Dedifferentiated amniotic fluid mesenchymal stem cell (primary cell): ENCODE data around the gene EYS.

Source experiments
- DNase-seq: peaks from one replicate; pipeline ENCODE4 v3.0.0-alpha.2; 2016; ENCODE audit errors: extremely low spot score

EYS gene

GRCh38 chr6:64847396-64847795 is 859.6 kb downstream of the EYS start:
- DNase-seq, result no peak

- DNase-seq, result no peak
Measured at GRCh38 chr6:64838726-64839125, 868.3 kb downstream of the EYS start.

- DNase-seq, result no peak
Measured at GRCh38 chr6:64831680-64832079, 875.3 kb downstream of the EYS start.

- DNase-seq, result no peak
Measured at GRCh38 chr6:64817525-64817924, 889.5 kb downstream of the EYS start.

GRCh38 chr6:64815718-64816117 is 891.3 kb downstream of the EYS start:
- DNase-seq, result no peak

GRCh38 chr6:64812138-64812537 is 894.9 kb downstream of the EYS start:
- DNase-seq, result no peak

GRCh38 chr6:64811119-64811518 is 895.9 kb downstream of the EYS start:
- no peak for DNase-seq

GRCh38 chr6:64807785-64808184 is 899.2 kb downstream of the EYS start:
- DNase-seq, result no peak

GRCh38 chr6:64803470-64804166 is 903.4 kb downstream of the EYS start:
- no peak for DNase-seq

- DNase-seq, result no peak
Measured at GRCh38 chr6:64792534-64792933, 914.5 kb downstream of the EYS start.

GRCh38 chr6:64789476-64789875 is 917.5 kb downstream of the EYS start:
- no peak for DNase-seq

- DNase-seq, result no peak
Measured at GRCh38 chr6:64786736-64787135, 920.3 kb downstream of the EYS start.

GRCh38 chr6:64782877-64783276 is 924.1 kb downstream of the EYS start:
- DNase-seq, result no peak

GRCh38 chr6:64777941-64778785 is 928.9 kb downstream of the EYS start:
- DNase-seq, result no peak

GRCh38 chr6:64776359-64776758 is 930.7 kb downstream of the EYS start:
- DNase-seq, result no peak

- no peak for DNase-seq
Measured at GRCh38 chr6:64774881-64775280, 932.1 kb downstream of the EYS start.

GRCh38 chr6:64750910-64751309 is 956.1 kb downstream of the EYS start:
- DNase-seq, result no peak

- DNase-seq, result no peak
Measured at GRCh38 chr6:64737418-64737817, 969.6 kb downstream of the EYS start.

GRCh38 chr6:64736421-64736950 is 970.5 kb downstream of the EYS start:
- no peak for DNase-seq

GRCh38 chr6:64733433-64733832 is 973.6 kb downstream of the EYS start:
- no peak for DNase-seq

- no peak for DNase-seq
Measured at GRCh38 chr6:64732888-64733287, 974.1 kb downstream of the EYS start.

- DNase-seq, result no peak
Measured at GRCh38 chr6:64729522-64729921, 977.5 kb downstream of the EYS start.

- no peak for DNase-seq
Measured at GRCh38 chr6:64727075-64727474, 980.0 kb downstream of the EYS start.
